Naive B cell (primary cell): ENCODE results near the gene MLYCD. TPM values are rescaled to one million over a fixed set of nuclear protein-coding genes. Genes with fewer than 3 reads are reported as not detected.

ENCODE experiments used
- ATAC-seq, 2 donors: fragments of 150-1000 bp; cut with Tn5 transposase; 2 replicates each; pipeline ENCODE4 v1.10.0; 2021; ENCODE audit warnings: low read depth in 2 of 2, mild to moderate bottlenecking in 2 of 2, moderate library complexity in 2 of 2
- DNase-seq: peaks from one replicate; pipeline ENCODE4 v3.0.0; 2022
- H3K27ac Mint-ChIP-seq, 6 donors: one replicate each; pipeline ENCODE4 v1.8.0; 2020 to 2022; ENCODE audit warnings: mild to moderate bottlenecking in 6 of 6, mixed read lengths in 6 of 6, moderate library complexity in 5 of 6, inconsistent platforms in 2 of 6
- H3K27me3 Mint-ChIP-seq, 3 donors: one replicate each; pipeline ENCODE4 v1.8.0; 2021 to 2022; ENCODE audit warnings: mixed read lengths in 3 of 3, mild to moderate bottlenecking in 1 of 3
- H3K36me3 Mint-ChIP-seq, 2 donors: one replicate each; pipeline ENCODE4 v1.8.0; 2020 to 2022; ENCODE audit warnings: mixed read lengths in 2 of 2, inconsistent platforms in 1 of 2, mild to moderate bottlenecking in 1 of 2
- H3K4me1 Mint-ChIP-seq, 3 donors: one replicate each; pipeline ENCODE4 v1.8.0; 2020 to 2022; ENCODE audit warnings: mixed read lengths in 3 of 3, inconsistent platforms in 1 of 3, mild to moderate bottlenecking in 1 of 3, moderate library complexity in 1 of 3
- H3K4me3 Mint-ChIP-seq, 8 donors: one replicate each; pipeline ENCODE4 v1.8.0; 2020 to 2022; ENCODE audit warnings: mild to moderate bottlenecking in 8 of 8, mixed read lengths in 8 of 8, moderate library complexity in 8 of 8, inconsistent platforms in 2 of 8
- H3K9me3 Mint-ChIP-seq, 7 donors: one replicate each; pipeline ENCODE4 v1.8.0; 2020 to 2022; ENCODE audit warnings: mixed read lengths in 7 of 7, mild to moderate bottlenecking in 5 of 7, inconsistent platforms in 2 of 7, moderate library complexity in 1 of 7
- polyA plus RNA-seq, 6 donors: library from polyadenylated mRNA; unstranded; fragments of 300-500 nt; fragmentation: Illumina TruSeq; gene quantifications; one replicate each; pipeline ENCODE4 v1.2.3, GENCODE V29; 2021; ENCODE audit warnings: low read depth in 6 of 6

Gene MLYCD
- polyA plus RNA-seq, 6 donors from 2014 or later = 0.15 to 2.4 (median 1.6) TPM

DNA sequence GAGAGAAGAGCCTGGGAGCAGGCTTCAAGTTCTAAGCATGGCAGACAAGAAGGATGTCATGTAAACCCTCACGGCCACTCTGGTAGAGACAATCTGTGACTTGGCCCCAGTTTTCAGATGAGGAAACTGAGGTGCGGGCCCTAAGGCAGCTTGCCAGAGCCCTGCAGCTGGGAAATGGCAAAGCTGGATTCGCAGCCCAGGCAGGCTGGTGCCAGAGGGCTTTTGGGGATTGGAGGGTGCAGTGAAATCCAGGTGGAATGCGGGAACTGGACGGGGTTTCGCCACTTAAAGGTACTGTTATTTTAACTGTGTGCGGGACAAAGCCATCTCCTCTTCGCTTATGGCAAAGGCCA lies 53.6 kb downstream of the MLYCD start:
- ATAC-seq (no peak), DNase-seq (no peak)
- peak overlapping the region in 1 of 6 donors; percentile 60 for H3K27ac Mint-ChIP-seq
- no peak overlapping the region for H3K4me3 Mint-ChIP-seq
- no peaks in the 10 kb centered on the region for H3K9me3 Mint-ChIP-seq
- H3K36me3 Mint-ChIP-seq = no peaks in the 10 kb centered on the region
- H3K4me1 Mint-ChIP-seq = peaks cover 7 to 12% (median 7%) of the 10 kb centered on the region in 3 donors
- H3K27me3 Mint-ChIP-seq = peaks cover 8 to 50% (median 9%) of the 10 kb centered on the region in 3 donors

DNA sequence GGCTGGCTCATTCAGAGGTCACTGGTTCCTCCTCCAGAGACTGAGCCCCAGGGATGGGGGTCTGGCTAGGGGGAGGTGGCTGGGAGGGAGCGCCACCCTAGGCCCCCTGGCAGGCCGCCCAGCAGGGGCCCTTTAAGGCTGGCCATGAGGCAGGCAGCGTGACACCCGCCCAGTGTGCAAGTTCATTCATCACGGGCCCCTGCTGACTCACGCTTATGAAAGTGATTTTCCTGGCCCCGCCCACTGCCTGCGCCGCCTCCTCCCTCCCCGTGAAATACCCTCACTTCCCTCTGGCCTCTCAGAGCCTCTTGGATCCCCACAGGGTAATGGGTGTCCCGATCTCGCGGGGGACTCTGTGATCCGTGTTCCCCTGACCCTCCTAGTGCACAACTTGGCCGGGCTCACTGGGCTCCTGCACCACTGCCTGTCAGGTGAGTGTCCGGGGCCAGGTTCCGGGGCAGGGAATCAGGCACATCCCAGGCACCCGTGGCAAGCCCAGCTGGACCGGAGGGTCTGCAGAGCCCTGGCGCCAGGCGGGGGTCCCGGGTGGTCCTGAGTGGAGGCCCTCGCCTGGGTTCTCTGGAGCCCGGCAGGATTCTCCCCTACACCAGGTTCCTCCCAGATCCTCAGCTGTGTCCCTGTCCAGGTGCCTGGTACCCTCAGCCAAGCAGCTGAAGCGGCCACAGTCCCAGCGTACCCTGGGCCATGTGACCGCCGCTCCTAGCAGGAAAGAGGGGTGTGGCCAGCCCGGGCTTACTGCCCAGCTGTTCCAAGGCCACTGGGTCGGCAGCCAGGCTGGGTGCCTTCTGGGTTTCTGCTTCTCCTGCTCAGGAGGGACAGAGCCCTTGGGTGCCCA lies 54.3 kb downstream of the MLYCD start, which contains the start of gene OSGIN1:
Gene OSGIN1, plus strand, starts transcription at position 301 of the 856 bp plus-strand sequence. CDS start 4,432 bp downstream, outside the sequence.
- Mint-ChIP-seq H3K4me1 (peaks cover 7 to 12% (median 7%) of the 10 kb centered on the region in 3 donors), H3K27ac (peak within 1 kb of the TSS in 2 of 6 donors; percentile 21 to 60), H3K4me3 (peak within 1 kb of the TSS in 6 of 8 donors; percentile 8 to 80 (median 39)), H3K9me3 (no peaks in the 10 kb centered on the region), H3K27me3 (peaks cover 8 to 50% (median 9%) of the 10 kb centered on the region in 3 donors), H3K36me3 (no peaks in the 10 kb centered on the region)
- peak; percentile 71 for ATAC-seq
- peak; percentile 9 for DNase-seq

DNA sequence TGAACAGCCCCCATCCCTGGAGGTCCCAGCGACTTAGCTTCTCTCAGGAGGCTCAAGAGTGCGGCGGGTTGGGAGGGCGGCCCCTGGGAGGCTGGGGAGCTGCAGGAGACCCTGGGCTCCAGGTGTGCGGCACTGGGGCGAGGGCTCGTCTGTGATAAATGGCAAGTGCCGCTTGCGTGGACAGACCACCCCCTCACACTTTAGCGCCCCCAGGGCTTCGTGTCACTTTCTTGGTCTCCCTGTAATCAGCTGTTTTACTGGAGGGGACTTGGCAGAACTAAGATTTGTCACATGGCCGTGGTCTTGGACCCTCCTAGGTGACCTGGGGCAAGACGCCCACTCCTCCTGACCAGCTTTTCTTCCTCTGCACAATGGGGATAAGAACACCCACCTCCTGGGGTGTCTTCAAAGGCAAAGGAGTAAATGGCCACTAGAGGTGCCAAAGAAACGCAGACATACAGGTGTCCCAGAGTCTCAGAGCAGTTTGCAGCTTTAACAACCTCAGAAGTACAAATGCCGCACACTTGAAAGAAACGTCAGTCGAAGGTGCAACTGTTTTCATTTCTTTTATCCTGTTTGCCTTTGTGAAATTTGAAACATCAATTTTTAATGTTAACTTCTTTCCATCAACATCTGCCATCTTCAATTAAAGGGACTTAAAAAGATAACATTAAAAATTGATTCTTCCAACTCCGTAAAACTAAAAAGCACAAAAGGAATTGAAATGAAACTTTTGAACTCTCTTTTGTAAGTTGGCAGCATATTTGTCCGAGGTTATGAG lies 55.1 kb downstream of the MLYCD start:
- H3K9me3 Mint-ChIP-seq = no peaks in the 10 kb centered on the region
- no peak overlapping the region for H3K27ac Mint-ChIP-seq
- peaks cover 8 to 50% (median 9%) of the 10 kb centered on the region in 3 donors for H3K27me3 Mint-ChIP-seq
- peaks cover 7 to 12% (median 7%) of the 10 kb centered on the region in 3 donors for H3K4me1 Mint-ChIP-seq
- no peaks in the 10 kb centered on the region for H3K36me3 Mint-ChIP-seq
- peak; percentile 38 to 51 for ATAC-seq
- peak overlapping the region in 3 of 8 donors; percentile 8 to 43 (median 30) for H3K4me3 Mint-ChIP-seq
- DNase-seq = peak; percentile 10

DNA sequence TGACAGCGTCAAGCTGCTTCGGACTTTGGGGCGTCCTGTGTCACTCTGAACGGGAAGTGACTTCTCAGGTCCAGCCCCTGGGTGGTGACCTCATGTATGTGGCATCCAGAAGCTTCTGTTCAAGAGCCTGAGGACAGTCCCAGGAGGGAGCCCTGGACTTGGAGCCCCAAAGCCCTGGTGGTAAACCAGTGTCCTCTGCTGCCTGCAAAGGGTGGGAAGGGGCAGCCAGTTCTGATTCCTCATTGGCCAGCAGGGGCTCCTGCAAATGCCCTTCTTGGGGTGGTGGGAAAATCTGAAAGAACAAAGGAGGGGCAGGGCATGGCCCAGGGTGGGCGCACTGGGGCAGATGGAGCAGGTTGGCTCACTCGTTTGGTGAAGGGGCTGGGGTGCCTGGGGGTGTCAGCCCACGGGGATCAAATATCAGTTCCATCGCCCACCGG lies 55.7 kb downstream of the MLYCD start:
- no peak for ATAC-seq
- Mint-ChIP-seq H3K36me3 (no peaks in the 10 kb centered on the region), H3K27ac (peak overlapping the region in 1 of 6 donors; percentile 42), H3K4me3 (peak overlapping the region in 1 of 8 donors; percentile 43), H3K9me3 (no peaks in the 10 kb centered on the region), H3K27me3 (peaks cover 8 to 50% (median 9%) of the 10 kb centered on the region in 3 donors), H3K4me1 (peaks cover 7 to 12% (median 7%) of the 10 kb centered on the region in 3 donors)
- no peak for DNase-seq

DNA sequence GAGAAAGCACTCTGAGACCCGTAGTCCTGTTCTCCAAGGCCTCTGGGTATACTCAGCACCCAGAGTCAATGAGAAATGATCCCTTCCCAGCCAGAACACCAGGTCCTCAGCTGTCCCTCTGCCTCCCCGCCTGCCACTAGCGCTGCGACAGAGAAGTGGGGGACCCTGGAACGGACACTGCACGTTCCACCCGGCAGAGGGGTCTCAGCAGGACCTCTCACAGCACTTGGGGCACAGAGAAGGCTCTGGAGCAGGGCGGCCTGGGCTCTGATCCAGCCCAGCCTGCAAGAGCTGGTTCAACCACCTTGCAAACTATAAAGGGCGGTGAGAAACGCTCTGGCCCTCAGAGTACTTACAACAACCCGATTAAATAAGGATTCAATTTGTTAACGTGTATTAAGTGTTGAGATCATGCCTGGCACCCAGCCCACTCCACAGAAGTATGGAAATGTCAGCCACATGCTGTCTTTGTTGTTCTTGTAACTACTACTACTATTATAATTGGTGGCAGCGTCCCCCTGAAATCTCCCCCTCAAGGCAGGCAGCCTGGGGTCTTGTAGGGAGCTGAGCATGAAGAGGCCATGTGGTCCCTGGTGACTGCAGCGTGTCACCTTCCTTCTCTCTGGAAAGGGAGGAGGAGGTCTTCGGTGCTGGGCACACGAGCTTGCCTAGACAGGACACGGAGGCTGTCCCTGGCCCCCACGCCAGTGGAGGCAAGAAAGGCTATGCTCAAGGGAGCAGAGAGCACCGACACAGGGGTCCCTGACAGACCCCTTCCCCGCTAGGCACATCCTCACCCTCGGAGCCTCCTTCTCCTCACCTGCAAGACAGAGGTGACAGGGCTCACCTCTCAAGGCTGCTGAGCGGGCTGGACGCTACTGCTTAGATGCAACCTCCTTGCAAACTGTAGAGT lies 56.6 kb downstream of the MLYCD start:
- Mint-ChIP-seq H3K4me1 (peaks cover 7 to 12% (median 7%) of the 10 kb centered on the region in 3 donors), H3K27me3 (peaks cover 8 to 50% (median 9%) of the 10 kb centered on the region in 3 donors), H3K27ac (no peak overlapping the region), H3K4me3 (peak overlapping the region in 2 of 8 donors; percentile 42 to 47), H3K9me3 (no peaks in the 10 kb centered on the region), H3K36me3 (no peaks in the 10 kb centered on the region)
- no peak for DNase-seq
- ATAC-seq = no peak

DNA sequence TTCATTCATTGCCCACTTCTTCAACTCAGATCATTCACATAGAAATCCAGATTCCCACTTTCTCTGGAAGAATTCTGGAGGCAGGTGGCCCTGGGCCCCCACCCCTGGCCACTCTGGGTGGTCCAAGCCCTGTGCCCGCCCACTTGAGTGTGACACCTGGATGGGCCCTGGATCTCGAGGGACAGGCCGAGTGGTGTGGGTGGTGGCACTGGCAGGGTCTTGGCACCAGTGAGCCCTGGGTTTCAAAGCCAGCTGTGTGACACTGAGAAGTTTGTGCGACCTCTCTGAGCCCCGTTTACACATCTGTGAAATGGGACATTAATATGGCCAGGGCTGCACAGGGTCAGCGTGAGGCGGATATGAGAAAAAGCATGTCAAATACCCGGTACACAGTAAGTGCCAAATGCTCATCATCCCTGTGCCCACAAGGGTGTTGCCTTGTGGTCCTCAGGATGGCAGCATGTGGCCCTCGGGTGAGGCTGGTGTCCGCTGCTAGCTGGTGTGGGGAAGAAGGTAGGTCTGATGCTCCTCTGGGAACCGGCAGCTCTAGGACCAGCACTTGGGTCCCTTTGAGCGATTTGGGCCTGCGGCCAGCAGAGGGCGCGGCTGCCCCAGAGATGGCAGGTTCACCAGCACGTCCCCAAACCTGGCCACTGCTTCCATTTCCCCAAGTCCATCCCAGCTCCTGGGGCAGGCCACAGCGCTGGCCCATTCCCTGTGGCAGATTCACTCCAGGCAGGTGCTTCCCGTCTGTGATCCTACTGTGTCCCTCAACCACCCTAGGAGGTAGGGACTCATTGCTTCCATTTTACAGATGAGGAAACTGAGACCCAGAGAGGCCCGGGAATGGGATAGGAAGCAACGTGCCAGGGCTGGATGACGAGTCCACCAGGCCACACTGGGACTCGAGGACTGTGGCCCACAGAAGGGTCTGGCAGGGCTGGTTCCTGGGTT lies 57.7 kb downstream of the MLYCD start:
- no peaks in the 10 kb centered on the region for H3K36me3 Mint-ChIP-seq
- peaks cover 7 to 12% (median 7%) of the 10 kb centered on the region in 3 donors for H3K4me1 Mint-ChIP-seq
- ATAC-seq (peak; percentile 45 to 68), DNase-seq (peak; percentile 56)
- peaks cover 8 to 50% (median 9%) of the 10 kb centered on the region in 3 donors for H3K27me3 Mint-ChIP-seq
- no peak overlapping the region for H3K4me3 Mint-ChIP-seq
- H3K27ac Mint-ChIP-seq = no peak overlapping the region
- H3K9me3 Mint-ChIP-seq = no peaks in the 10 kb centered on the region

DNA sequence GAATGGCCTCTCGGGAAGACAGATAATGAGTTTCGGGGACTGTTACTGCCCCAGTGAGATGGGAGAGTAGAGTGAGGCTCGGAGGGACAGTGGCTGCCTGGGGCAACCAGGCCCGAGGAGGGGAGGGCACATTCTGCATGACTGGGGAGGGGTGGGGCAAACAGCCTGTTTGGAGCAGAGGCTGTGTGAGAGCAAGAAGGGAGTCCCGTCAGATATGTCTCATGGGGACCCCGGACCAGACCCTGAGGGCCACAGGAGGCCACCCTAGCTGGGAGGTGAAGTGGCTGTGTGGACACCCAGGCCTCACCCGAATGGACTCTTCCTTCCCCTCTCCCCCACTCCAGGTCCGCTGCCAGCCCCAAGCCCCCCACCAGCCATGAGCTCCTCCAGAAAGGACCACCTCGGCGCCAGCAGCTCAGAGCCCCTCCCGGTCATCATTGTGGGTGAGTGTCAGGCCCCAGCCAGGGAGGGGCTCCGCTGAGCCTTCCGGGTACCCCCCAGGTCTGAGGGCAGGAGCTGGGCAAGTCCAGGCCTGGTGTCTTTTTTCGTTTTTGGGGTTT lies 58.5 kb downstream of the MLYCD start:
- peaks cover 8 to 46% (median 9%) of the 10 kb centered on the region in 3 donors for H3K27me3 Mint-ChIP-seq
- peak overlapping the region in 1 of 6 donors; percentile 64 for H3K27ac Mint-ChIP-seq
- ATAC-seq (no peak), DNase-seq (no peak)
- no peak overlapping the region for H3K4me3 Mint-ChIP-seq
- peaks cover 7 to 12% (median 7%) of the 10 kb centered on the region in 3 donors for H3K4me1 Mint-ChIP-seq
- no peaks in the 10 kb centered on the region for H3K36me3 Mint-ChIP-seq
- no peaks in the 10 kb centered on the region for H3K9me3 Mint-ChIP-seq

DNA sequence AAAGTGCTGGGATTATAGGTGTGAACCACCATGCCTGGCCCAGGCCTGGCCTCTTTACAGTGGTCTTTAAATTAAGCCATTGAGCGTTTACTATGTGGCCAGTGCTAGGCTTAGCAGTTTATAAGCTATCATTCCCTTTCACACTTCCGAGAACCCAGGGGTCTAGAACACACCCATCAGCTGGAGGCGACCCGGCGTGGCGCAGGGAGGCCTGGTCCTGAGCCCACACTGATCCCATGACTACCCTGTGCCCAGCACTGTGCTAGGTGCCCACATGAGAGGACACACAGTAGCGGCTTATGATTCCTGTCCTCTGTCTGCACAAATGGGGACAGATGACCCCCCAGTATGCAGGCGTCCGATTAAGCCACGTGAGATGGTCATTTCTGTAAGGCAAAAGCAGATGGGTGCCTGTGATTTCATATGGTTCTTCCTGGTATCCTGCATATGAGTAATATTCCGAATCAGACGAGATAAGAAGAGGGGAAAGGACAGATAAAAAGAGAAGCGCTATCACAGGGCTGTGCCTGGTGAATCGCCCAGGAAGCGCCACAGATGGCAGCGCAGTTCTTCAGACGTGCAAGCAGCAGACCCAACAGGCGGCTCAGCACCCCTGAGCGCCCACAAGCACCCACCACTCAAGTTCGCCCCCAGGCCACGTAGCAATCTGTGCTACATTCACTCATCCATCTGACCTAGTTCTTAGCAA lies 59.4 kb downstream of the MLYCD start:
- H3K4me3 Mint-ChIP-seq = no peak overlapping the region
- DNase-seq = no peak
- no peaks in the 10 kb centered on the region for H3K9me3 Mint-ChIP-seq
- H3K27ac Mint-ChIP-seq = peak overlapping the region in 1 of 6 donors; percentile 81
- H3K27me3 Mint-ChIP-seq = peaks cover 8 to 36% (median 9%) of the 10 kb centered on the region in 3 donors
- H3K4me1 Mint-ChIP-seq = peaks cover 4 to 9% (median 7%) of the 10 kb centered on the region in 3 donors
- no peaks in the 10 kb centered on the region for H3K36me3 Mint-ChIP-seq
- no peak for ATAC-seq

DNA sequence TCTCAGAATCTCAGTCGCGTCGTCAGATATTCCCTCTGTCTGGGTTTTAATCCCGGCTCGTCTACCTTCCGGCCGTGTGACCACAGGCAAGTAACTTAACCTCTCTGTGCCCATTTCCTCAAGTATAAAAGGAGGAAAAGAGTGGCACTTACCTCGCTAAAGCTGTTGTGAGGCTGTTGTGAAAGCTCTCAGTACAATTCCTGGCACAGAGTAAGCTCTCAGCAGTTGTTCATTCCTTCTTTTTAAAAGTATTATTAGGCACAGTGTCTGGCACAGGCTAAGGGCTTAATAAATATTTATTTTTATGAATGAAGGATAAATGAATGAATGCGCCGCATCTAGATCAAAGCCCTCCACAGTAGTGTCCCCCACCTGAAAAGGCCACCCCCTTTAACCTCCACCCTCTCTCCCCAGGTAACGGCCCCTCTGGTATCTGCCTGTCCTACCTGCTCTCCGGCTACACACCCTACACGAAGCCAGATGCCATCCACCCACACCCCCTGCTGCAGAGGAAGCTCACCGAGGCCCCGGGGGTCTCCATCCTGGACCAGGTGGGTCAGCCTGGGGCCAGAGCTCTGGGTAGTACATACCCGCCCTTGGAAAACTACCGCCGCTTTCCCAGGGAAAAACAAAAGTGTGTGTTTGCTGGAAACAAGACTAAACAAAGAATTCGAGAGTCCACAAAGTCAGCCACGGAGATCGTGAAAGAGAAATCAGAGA lies 60.1 kb downstream of the MLYCD start:
- no peak for DNase-seq
- H3K4me1 Mint-ChIP-seq = peaks cover 4 to 6% (median 5%) of the 10 kb centered on the region in 3 donors

DNA sequence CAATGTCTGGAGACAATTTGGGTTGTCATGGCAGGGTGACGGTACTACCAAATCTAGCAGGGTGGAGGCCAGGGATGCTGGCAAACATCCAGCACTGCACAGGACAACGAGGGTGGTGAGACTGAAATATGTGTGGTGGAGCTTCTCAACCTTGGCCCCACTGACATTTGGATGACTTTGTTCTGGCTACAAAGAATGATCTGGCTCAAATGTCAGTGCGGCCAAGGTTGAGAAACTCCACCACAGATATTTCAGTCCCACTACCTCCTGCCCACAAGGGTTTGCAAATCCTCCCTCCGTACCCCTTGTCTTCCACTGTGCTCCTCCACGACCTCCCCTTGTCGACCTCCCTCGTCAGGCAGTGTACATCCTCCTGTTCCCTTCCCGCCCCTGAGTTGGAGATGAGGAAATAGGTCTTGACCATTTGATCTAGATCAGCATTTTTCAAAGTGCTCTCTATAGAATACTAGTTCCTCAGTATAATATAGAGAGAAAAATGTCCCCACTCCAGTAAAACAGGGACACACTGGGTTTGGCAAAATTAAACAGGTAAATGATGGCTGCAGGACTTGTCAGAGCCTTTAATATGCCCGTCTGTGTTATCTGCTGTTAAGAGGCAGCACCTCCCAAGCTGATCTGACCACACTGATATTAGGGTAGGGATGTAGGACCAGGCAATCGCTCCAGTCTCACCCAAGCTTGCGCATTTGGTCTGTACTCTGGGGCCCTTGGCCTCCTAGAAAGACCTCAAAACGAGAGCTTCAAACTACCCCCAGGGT lies 60.9 kb downstream of the MLYCD start:
- H3K4me3 Mint-ChIP-seq = no peak overlapping the region
- DNase-seq (no peak), ATAC-seq (no peak)
- peaks cover 0 to 4% (median 0%) of the 10 kb centered on the region in 3 donors for H3K4me1 Mint-ChIP-seq
- peaks cover 4 to 23% (median 6%) of the 10 kb centered on the region in 3 donors for H3K27me3 Mint-ChIP-seq
- no peaks in the 10 kb centered on the region for H3K9me3 Mint-ChIP-seq
- H3K27ac Mint-ChIP-seq = no peak overlapping the region
- H3K36me3 Mint-ChIP-seq = no peaks in the 10 kb centered on the region

More for the DNA sequence above, 60.1 kb downstream of the MLYCD start:
- no peaks in the 10 kb centered on the region for H3K9me3 Mint-ChIP-seq
- no peak overlapping the region for H3K27ac Mint-ChIP-seq
- no peak overlapping the region for H3K4me3 Mint-ChIP-seq
- no peaks in the 10 kb centered on the region for H3K36me3 Mint-ChIP-seq
- H3K27me3 Mint-ChIP-seq = peaks cover 6 to 32% (median 9%) of the 10 kb centered on the region in 3 donors
- no peak for ATAC-seq
